Activated CD8-positive, alpha-beta memory T cell treated with anti-CD3 and anti-CD28 coated beads, Interleukin-2, amount 50 U/mL, for 24 hours (primary cell): ENCODE results near the gene C16orf95.

ENCODE experiments used
- DNase-seq: peaks from one replicate; pipeline ENCODE4 v3.0.0-alpha.2; 2020; ENCODE audit errors: extremely low read depth

The C16orf95 gene

DNA sequence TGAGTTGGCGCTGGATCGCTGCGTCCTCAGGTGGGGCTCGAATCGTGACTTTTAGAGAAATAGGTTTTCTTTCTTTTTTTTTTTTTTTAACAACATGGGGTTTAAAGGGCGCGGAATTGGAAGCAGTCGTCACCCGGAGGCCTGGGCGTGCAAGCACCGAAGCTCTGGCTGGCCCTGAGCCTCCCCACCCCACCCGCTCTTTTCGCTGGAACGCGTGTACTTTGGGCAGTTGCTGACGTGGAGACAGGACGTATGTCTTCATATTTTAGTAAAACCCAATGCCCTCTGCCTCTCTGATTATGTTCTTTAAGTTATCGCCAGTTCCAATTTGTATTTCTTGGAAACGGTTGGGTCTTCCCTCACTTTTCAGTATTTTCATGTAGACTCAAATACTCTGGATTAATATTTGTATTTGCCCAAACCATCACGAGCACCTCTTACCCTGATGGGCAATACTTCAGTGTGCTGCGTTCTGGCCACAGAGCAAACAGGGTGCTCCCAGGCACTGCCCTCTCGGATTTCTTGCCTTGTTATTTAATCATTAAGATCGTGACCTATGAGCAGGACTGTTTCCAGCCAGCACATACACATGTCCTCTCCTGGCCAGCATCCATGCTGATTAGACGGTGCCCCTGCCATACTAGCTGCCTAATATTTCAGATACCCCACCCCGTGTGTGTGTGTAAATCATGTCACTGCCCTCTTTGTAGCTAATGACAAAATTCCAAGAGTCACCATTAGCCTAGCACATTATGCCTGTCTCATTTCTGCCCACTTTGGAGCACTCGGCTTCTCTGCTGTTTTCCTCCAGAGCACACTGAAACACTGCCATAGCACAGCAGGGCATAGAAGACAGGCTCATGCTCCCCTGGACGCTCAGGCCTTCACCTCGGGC lies 805 bp upstream of the C16orf95 start:
- no peak for DNase-seq

DNA sequence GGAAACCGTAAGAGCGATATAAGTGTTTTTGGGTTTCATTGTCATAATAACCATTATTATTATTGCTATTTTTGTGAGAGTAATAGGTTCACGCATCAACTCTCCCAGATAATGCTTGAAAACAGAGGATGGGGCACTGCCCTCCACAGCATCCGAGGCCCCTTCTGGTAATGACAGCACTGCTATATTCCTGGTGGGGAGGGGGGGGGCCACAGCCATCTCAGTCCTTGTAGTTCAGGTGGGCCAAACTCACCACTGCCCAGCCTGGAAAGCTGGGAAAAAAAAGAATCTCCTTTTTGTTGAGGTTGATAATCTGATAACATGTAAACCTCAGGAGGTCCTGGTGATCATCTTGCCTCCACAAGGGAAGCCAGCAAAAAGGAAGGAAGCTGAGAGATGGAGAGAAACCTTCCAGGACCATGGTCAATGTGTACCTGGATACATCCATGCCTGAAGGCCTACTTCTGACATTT lies 706 bp downstream of the C16orf95 start:
- no peak for DNase-seq

DNA sequence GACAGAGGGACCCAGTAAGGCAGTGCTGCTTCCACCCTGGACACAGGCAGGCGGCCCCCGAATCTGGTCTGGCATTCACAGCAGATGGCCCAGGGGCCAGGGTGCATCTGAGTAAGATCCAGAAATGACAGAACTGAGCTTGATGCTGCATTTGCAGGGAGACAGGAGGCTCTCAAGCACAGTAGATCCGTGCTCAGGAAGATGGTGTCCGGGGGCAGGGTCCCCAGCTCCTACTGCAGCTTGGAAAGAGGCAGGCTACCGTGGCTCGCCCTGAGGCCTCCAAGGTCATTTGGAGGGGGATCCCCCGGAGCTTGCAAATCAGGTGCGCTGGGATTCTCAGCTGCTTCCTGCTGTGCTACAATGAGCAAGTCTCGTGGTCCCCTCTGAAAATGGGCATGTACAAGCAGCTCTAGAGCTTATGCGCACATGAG lies 2.2 kb downstream of the C16orf95 start:
- no peak for DNase-seq

DNA sequence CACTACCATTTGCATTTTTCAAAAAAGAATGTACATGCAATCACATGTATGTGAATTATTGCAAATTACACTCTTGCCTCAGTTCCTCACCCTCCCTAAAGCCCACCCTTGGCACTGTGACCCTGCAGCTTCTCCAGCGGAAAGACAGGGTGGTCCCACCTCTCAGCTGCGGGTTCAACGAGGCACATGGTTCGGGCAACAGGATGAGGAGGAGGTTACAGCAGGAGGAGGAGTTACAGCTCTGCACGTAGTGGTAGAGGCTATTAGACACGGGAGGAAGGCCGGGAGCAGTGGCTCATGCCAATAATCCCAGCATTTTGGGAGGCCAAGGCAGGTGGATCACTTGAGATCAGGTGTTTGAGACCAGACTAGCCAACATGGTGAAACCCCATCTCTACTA lies 5.2 kb downstream of the C16orf95 start:
- DNase-seq: no peak

DNA sequence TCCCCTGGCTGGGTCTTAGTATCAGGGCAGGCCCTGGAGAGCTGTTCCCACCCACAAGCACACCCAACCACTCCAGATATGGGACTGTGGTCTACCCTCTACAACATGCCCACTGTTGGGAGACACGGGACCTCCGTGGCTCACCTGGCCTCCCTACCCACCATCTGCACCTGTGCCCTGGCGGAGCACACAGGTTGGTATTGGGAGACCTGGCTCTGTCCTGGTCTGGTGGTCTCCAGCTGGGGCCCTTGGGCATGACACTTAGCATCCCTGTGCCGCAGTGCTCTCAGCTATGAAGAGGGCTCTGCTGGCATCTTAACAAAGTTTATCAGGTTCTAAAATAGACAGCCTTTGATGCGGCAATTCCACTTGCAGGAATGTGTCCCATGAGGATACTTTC lies 5.8 kb downstream of the C16orf95 start:
- DNase-seq: no peak

DNA sequence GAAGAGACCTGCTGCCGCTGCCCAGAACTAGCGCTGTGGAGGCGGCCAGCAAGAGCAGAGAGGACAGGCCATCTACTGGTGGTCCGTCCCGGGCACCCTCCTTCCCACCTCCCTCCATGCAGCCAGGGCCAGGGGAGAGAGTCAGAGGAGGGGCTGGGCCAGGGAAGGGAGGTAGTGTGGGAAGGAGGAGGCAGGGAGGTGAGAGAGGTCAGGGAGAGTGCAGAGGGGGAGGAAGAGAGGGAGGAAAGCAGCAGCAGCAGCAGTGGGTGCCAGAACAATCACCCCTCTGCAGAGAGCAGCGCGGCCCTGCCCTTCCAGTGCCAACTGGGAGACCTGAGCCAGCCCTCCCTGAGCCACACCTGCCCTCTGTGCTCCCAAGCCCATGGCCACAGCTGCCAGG lies 6.6 kb downstream of the C16orf95 start:
- DNase-seq: no peak

DNA sequence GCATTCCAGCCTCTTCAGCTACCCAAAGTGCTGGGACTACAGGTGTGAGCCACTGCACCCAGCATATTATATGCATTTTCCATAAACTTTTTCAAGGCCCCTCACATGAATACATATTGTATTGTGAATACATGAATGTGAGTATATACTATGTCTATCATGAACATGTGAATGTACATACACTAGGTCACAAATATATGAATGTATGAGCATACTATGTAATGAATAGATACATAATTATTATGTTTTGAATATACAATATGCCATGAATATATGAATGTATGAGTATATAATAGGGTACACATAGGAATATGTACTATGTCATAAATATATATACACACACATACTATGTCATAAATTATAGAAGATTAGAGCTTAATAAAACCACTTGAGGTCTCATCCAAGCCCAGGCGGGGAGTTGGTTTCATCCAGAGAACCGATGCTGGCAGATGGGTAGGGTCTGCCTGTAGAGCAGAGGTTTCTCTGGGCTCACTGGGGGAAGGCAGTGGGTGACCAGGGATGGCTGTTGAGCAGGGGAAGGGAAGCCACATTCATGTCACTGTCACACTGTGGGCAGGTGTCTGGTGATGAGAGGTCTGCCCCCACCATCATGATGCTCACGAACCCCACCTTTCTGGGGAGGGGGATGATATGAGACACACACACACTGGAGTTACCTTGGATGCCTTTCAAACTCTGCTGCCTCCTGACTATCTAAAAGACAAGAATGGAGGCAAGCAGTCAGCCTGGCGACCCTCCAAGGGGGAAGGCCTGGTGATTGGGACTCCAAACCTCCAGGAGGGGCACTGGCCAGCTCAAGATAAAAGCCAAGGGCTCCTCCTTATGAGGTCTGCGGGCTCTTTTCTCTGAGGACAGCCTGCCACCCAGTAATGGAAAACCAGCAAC lies 7.3 kb downstream of the C16orf95 start:
- DNase-seq: no peak

DNA sequence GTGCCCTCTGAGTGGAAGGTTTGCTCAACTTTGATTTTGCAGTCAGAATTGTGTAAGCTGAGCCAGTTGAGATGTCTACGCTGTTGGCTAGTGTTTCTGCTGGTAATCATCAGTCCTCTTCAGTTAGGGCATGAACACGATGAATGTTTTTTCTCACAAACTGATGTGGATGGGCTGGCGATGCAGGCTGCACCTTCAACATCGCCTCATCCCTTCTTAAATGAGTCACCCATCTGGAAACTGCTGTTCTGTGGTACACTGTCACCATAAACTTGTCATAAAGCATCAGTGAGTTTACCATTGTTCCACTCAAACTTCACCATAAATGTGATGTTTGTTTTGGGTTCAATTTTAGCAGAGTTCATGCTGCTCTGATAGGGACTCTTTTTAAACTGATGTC lies 8.4 kb downstream of the C16orf95 start:
- no peak for DNase-seq

DNA sequence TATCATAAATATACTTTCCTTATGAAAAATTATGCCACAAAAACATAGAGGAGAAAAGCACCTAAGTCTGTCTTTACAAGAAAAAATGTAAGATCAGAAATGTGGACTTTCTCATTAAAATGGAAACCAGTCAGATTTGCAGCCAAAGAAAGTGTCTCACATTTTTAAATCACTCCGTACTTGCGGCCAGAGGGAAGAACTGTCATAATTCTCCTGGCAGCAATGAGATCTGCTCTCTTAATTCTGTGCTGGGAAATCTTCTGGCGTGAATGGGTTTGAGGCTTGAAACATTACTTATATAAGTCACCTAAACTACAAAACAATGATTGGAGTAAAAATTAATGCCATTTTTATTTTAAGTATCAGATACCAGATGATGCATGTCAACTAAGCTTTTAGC lies 10.7 kb downstream of the C16orf95 start:
- no peak for DNase-seq

DNA sequence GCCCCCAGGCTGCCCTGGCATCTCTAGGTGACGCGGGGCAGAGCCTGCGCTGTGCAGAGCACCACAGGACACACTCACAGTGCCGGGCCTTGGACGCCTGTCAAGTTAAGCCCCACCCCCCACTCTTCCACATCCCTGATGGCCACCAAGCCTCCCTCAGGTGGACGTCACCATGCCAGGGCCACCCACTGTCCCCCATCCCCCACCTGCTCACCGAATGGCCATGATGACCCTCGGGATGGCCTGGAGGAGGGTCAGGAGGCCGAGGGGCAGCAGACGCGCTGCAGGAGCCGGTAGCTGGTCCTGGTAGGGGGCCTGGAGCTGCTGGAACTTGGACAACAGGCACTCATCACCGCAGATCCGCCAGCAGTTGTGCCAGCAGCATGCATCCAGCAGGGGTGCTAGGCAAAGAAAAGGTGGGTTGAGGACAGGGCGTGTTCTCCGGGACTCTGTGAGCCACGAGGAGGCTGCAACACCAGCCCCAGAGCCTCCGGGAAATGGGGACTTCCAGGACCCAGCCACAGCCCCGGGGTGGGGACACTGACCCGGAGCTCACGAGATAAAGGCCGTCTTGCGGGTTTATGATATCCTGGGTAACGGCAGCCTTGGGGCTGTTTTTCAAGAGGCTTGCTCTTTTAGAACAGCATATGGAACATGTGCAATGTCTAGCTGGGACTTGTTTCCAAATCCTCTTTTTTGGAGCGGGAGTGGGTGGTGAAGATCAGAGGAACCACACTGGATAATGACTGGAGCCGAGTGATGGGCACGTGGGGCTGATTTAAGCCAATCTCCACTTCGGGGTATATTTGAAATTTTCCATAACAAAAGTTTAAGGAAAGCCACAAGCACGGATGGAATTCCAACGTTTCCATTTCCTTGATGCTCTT lies 11.4 kb downstream of the C16orf95 start:
- DNase-seq: no peak

DNA sequence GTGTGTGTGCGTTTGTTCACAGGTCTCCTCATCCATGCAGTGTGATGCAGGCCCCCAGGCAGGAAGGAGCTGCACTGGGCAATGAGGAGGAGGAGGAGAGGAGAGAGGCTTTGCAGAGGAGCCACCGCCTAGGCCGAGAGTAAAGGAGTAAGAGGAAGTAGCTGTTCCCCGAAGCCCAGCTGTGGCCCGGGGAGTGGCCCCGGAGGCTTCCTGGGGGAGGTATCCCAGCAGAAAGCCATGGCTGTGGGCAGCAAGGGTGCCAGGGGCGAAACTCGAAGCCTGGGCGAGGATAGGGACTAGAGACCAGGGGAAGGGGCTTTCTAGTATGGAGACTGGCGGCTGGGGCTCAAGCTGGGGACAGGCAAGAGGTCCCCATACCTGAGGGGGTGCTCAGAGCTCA lies 12.2 kb downstream of the C16orf95 start:
- DNase-seq: no peak

DNA sequence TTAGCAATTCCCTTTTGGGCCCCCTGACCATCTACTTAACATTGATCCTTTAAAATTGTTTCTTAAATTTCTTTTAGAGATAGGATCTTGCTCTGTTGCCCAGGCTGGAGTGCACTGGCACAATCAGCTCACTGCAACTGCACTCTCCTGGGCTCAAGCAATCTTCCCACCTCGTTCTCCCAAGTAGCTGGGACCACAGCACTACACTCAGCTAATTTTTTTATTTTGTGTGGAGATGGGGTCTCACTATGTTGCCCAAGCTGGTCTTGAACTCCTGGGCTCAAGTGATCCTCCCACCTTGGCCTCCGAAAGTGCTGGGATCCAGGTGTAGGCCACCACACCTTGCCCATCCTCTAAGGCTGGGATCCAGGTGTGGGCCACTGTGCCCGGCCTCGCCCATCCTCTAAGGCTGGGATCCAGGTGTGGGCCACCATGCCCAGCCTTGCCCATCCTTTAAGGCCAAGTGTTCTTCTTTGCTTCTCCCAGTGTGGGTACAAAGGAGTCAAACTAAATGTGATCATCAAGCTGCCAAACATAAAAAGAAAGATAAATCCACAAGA lies 13.2 kb downstream of the C16orf95 start:
- DNase-seq: no peak

DNA sequence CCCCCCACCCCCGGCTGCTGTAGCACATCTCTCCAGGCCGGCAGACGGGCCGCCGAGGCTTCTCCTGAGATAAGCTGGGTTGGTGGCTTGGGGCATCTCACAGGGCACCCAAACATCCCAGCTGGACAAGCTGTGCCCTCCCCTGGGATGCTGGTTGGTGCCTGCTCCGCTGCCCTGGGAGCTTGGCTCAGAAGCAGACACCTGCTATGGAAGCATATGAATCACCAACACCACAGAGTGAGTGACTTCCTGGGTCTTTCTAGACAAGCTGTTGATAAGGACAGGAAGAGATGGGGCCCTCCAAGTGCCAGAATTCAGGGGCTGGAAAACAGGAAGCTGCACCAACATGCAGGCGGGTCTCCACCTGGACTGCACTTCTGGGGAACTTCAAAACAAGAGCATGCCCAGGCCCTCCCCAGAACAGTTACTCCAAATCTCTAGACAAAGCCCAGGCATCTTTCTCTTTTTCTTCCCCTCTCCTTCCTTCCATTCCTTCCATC lies 13.7 kb downstream of the C16orf95 start:
- DNase-seq: no peak

DNA sequence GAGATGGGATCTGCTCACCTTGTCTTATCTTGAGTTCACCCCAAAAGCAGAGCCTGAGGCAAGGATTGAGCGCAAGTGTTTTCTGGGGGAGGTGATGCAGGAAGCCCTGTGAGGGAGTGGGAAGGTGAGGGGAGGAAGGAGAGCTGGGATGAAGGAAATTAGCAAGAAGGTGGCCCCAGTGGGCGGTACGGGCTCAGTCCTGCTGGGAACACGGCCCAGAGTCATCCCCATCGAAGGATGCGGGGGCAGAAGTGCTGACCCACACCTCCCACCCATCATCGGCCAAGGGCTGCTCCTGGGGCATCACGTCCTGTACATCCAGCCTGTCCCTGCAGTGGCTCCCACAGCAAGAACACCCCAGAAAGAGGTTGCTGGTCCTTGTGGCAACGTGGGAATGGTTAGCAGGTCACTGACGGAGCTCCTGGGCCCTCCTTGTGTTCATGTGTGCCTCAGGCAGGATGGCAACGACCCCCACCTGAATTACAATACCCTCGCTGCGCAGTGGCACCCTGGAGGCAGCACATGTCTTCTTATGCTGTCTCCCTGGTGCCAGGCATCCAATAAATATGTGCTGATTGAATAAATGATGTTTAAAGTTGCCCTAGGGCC lies 18.2 kb downstream of the C16orf95 start:
- no peak for DNase-seq

DNA sequence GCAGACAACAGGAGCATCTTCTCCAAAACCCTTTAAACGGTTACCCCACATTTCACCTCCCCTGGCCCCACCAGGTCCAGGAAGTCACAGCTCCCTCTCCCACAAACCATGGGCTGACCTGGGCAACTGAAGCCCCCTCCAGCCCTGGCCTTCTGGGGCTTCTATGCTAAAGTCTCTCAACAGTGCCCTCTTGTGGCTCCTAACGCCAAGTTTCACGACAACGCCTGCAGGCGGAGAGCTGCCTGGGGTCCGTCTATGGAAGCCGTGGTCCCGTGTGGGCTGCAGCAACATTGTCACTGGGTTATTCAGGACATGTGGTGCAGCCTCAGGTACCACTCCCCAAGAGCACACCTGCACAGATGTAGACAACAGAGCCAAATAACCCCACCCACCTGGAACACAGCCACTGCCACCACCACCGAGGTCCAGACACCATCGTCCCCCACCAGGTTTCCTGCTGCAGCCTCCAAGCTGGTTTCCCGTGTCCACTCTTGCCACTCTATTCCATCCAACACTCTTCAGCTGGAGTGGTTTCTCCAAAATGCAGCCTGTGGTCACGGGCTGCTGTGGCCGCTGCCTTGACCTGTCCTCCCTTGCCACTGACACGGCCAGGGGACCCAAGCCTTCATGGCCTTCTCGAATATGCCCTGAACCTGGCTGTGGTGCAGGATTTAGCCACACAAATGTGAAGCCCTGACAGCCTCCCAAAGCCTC lies 19.1 kb downstream of the C16orf95 start:
- DNase-seq: no peak

DNA sequence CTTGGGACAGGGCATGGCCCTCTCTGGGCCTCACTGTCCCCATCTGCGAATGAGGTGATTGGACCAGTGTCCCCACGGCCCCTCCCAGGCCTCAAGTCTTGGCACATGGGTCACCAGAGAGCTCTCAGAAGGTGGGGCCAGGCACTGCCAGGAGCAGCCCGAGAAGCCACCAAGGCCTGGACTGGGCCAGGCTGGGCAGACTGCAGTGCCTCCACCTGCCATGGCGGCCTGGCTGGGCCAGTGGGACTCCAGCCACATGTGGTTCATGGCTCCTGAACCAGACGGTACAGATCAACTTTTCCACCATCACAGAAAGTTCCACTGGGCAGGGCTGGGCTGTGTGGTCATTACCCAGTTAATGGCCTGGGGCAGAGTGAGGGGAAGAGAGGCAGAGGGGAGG lies 19.8 kb downstream of the C16orf95 start:
- no peak for DNase-seq

DNA sequence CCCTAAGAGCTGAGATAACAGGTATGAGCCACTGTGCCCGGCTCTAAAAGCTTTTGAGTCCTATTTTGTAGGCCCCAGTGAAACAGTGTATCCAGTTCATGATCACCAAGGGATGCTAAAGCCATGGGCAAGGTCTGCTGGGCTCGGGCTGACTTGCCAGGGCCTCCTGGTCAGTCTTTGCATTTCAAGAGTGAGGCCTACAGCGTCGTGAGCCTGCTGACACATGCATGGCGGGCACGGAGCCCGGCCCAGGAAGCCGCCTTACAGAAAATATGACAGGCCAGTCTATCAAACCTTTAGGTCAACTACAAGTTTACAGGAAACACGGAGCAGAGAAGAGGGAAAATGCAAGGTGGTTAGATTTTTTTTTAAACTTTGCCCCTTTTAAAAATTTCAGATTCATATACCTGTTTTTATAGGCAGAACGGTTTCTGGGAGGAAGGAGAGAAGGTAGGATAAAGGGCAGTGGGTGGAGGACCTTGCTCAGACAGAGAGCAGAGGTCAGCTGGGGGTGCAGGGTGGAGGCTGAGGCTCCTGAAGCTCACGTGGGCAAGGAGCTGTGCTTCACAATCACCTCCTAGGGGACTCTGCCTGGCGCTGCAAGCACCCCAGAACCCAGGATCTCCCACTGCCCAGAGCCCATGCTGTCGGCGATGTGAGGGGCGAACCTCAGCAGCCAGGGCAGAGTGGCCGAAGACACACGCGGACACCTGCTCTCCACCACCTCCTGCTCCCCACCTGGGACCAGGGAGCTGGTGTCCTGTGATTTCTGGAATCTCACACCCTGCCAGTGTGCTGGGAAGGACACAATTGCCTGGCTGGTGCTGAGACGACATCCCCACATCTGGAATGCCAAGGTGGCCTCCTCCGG lies 21.3 kb downstream of the C16orf95 start:
- no peak for DNase-seq

DNA sequence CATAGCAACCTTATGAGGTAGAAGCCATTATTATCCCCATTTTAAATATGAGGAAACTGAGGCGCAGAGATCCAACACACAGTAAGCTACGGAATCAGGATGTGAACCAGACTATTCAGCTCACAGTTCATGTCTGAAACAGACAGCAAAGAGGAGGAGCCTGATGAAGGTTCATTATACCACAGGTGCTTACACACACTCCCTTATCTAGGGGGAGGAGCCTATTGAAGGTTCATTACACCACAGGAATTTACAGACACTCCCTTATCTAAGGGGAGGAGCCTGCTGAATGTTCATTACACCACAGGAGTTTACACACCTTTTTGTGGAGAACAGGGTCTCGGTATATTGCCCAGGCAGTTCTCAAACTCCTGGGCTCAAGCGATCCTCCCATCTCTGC lies 21.9 kb downstream of the C16orf95 start:
- no peak for DNase-seq

DNA sequence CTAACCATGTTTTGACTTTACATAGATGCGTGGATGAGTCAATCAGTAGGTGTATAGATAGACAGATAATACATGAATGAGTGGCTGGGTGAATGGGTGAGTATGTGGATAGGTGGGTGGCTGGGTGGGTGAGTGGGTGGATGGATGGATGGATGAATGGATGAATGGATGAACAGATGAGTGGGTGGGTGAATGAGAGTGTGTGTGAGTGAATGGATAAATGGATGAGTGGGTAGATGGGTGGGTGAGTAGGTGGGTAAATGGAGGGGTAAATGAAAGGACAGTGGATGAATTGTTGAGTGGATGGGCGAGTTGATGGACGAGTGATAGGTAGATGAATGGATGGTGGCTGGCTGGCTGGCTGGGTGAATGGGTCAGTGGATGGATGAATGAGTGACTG lies 23.2 kb downstream of the C16orf95 start:
- no peak for DNase-seq
